K562 (cell line): ENCODE measurements around the gene CACNB1. TPM values are rescaled to one million over a fixed set of nuclear protein-coding genes. Genes with fewer than 3 reads are reported as not detected.

Experiments used
- ATAC-seq: fragments of 200-7000 bp; cut with Tn5 transposase; 3 replicates; pipeline ENCODE4 v1.9.1; 2020; ENCODE audit warnings: moderate library complexity
- BruUV-seq: library from RNA; stranded (reverse); fragments of 400-500 nt; replicated peaks from 2 replicates; lab custom pipeline; 2021; lab: Mats Ljungman, UMichigan
- CTCF ChIA-PET: fragments of 300-600 bp; formaldehyde crosslinking; extraction: SDS; loops from one replicate; lab custom pipeline; 2021; ENCODE audit warnings: low intra/inter-chr PET ratio; lab: Yijun Ruan, JAX
- POLR2A ChIA-PET: fragments of 300-600, 350-650 bp; sonication (Branson Sonifier 250); formaldehyde crosslinking; extraction: SDS; loops from one replicate; lab custom pipeline; 2021; ENCODE audit warnings: antibody characterized with exemption, inconsistent platforms; lab: Yijun Ruan, JAX
- DNase-seq, 4 experiments: peaks; one replicate each; pipeline versions ENCODE4 v3.0.0 to v3.0.0-alpha.2; 2011 to 2018; ENCODE audit warnings: low spot score in 3 of 4, mixed read lengths in 3 of 4; ENCODE audit errors: extremely low read depth in 1 of 4
- FAIRE-seq: peaks from 2 replicates; lab custom pipeline; 2011; peaks lifted over from hg19 to GRCh38; lab: Jason Lieb, UNC
- H2AFZ ChIP-seq: 2 replicates; pipeline ENCODE4 v1.6.0; 2011; ENCODE audit warnings: low read depth, low read length, control low read depth, inconsistent platforms
- H3K27ac ChIP-seq: fragments of 200-600 bp; 3 replicates; pipeline ENCODE4 v1.8.0; 2011; ENCODE audit warnings: low read depth, mild to moderate bottlenecking, control low read depth, inconsistent platforms, low read length, moderate library complexity, mixed read lengths; ENCODE audit errors: extremely low read depth
- H3K27me3 ChIP-seq, 2 experiments: fragments of 300-600 bp in 1 of 2; 2 replicates in 1 of 2; 3 replicates in 1 of 2; pipeline versions ENCODE4 v1.6.0 to v1.8.0; 2011; ENCODE audit warnings: inconsistent platforms in 2 of 2, low read length in 2 of 2, mild to moderate bottlenecking in 1 of 2, mixed read lengths in 1 of 2, moderate library complexity in 1 of 2; ENCODE audit not compliant: control insufficient read depth in 2 of 2, insufficient read depth in 2 of 2
- H3K36me3 ChIP-seq: fragments of 300-600 bp; 3 replicates; pipeline ENCODE4 v1.8.0; 2011; ENCODE audit warnings: mild to moderate bottlenecking, low read length, inconsistent platforms; ENCODE audit not compliant: control insufficient read depth, insufficient read depth
- H3K4me1 ChIP-seq, 2 experiments: fragments of 200-600 bp in 1 of 2; replicated peaks in 1 of 2; 2 replicates in 1 of 2; 3 replicates in 1 of 2; pipeline versions ENCODE4 v1.5.1 to v1.8.0; 2011; ENCODE audit warnings: inconsistent platforms in 2 of 2, low read length in 2 of 2, mild to moderate bottlenecking in 1 of 2, mixed read lengths in 1 of 2, moderate library complexity in 1 of 2; ENCODE audit not compliant: control insufficient read depth in 2 of 2, insufficient read depth in 2 of 2
- H3K4me2 ChIP-seq: 2 replicates; pipeline ENCODE4 v1.6.1; 2011; ENCODE audit warnings: low read length, control low read depth, inconsistent platforms, mixed read lengths; ENCODE audit not compliant: insufficient read depth
- H3K4me3 ChIP-seq: fragments of 200-600 bp; sonication (generic), shearing (Covaris generic); 2 replicates; pipeline ENCODE4 v1.5.1; 2016; ENCODE audit warnings: control low read depth, inconsistent platforms
- H3K79me2 ChIP-seq: fragments of 200-600 bp; 3 replicates; pipeline ENCODE4 v1.8.0; 2011; ENCODE audit warnings: low read length, inconsistent platforms; ENCODE audit not compliant: control insufficient read depth, insufficient read depth
- H3K9ac ChIP-seq, 2 experiments: 2 replicates each; pipeline versions ENCODE4 v1.6.0 to v1.6.1; 2011; ENCODE audit warnings: low read depth in 2 of 2, low read length in 2 of 2, control low read depth in 1 of 2, inconsistent platforms in 1 of 2, mild to moderate bottlenecking in 1 of 2, mixed read lengths in 1 of 2; ENCODE audit not compliant: insufficient read depth in 1 of 2
- H3K9me1 ChIP-seq: one replicate; pipeline ENCODE4 v1.6.0; 2011; ENCODE audit warnings: inconsistent platforms, mild to moderate bottlenecking, low read length, moderate library complexity; ENCODE audit not compliant: control insufficient read depth, insufficient read depth
- H3K9me3 ChIP-seq: replicated peaks from 2 replicates; pipeline ENCODE4 v1.5.1; 2011; ENCODE audit warnings: low read depth, low read length, inconsistent platforms; ENCODE audit not compliant: control insufficient read depth, insufficient read depth
- H4K20me1 ChIP-seq: replicated peaks from 2 replicates; pipeline ENCODE4 v1.6.1; 2011; ENCODE audit warnings: low read length, inconsistent platforms, mixed read lengths; ENCODE audit not compliant: control insufficient read depth, insufficient read depth
- ARID2 ChIP-seq: fragments of 450-650 bp; IDR thresholded peaks from 2 replicates; pipeline ENCODE4 v1.6.1; 2017; ENCODE audit warnings: antibody characterized with exemption, mild to moderate bottlenecking
- GTF2F1 ChIP-seq: IDR thresholded peaks from 2 replicates; pipeline ENCODE4 v1.6.1; 2011; ENCODE audit warnings: low read depth, low read length, improper control_type of control experiment
- HMBOX1 ChIP-seq: sonication (generic); IDR thresholded peaks from 2 replicates; pipeline ENCODE4 v1.6.1; 2016
- KDM1A ChIP-seq, 2 experiments: fragments of 450-650 bp; IDR thresholded peaks; 2 replicates each; pipeline ENCODE4 v1.6.1; 2016; ENCODE audit warnings: mild to moderate bottlenecking in 2 of 2
- MTA3 ChIP-seq: fragments of 450-650 bp; formaldehyde crosslinking; IDR thresholded peaks from 2 replicates; pipeline ENCODE4 v1.6.1; 2017; ENCODE audit warnings: mild to moderate bottlenecking, borderline replicate concordance
- PRPF4 ChIP-seq: fragments of 200-400 bp; formaldehyde crosslinking; IDR thresholded peaks from one replicate; pipeline ENCODE4 v1.6.1; 2017; ENCODE audit warnings: low read length, low read depth, mild to moderate bottlenecking; ENCODE audit not compliant: insufficient read depth, poor library complexity, severe bottlenecking
- RAD21 ChIP-seq, 2 experiments: fragments of 250-450 bp in 1 of 2; fragments of 450-650 bp in 1 of 2; sonication (Bioruptor Pico) in 1 of 2; formaldehyde crosslinking in 1 of 2; IDR thresholded peaks in 1 of 2; conservative IDR thresholded peaks in 1 of 2; 2 replicates each; pipeline versions ENCODE4 v1.4.0 to v1.8.0; 2020 to 2022; ENCODE audit warnings: mild to moderate bottlenecking in 2 of 2, moderate library complexity in 1 of 2
- RBM34 ChIP-seq: fragments of 200-400 bp; formaldehyde crosslinking; IDR thresholded peaks from 2 replicates; pipeline ENCODE4 v1.6.1; 2018; ENCODE audit warnings: low read length, borderline replicate concordance; ENCODE audit not compliant: insufficient read depth
- ZNF398 ChIP-seq: fragments of 250-450 bp; sonication (Bioruptor Pico); IDR thresholded peaks from 2 replicates; pipeline ENCODE4 v1.8.0; 2021; ENCODE audit warnings: moderate library complexity, mild to moderate bottlenecking, inconsistent platforms
- WGBS: fragments of 100-300 bp; shearing (Covaris generic); methylation state at CpG from one replicate; pipeline ENCODE4 v1.1.6; 2016; ENCODE audit warnings: low coverage, mixed read lengths; ENCODE audit not compliant: insufficient coverage; ENCODE audit errors: missing lambda C conversion rate; 5-methylcytosine and 5-hydroxymethylcytosine counted together
- in situ Hi-C: fragments of 300-500 bp; cut with MboI; formaldehyde crosslinking; loops from 4 replicates; pipeline ENCODE4 v1.15.0; 2018; ENCODE audit warnings: inconsistent platforms, mixed read lengths
- intact Hi-C: fragments of 100-400 bp; cut with micrococcal nuclease; formaldehyde crosslinking; loops from 2 replicates; pipeline ENCODE4 v1.14.2; 2022
- polyA plus RNA-seq, 8 experiments: library from polyadenylated mRNA; depleted of rRNA in 4 of 8; stranded (reverse) in 5 of 8; unstranded in 3 of 8; fragments of >200 nt; fragmentation: Nextera tagmentation in 2 of 8; fragmentation: Illumina TruSeq in 1 of 8; extraction: Ambion mirVana in 2 of 8; extraction: Trizol in 1 of 8; gene quantifications; 2 replicates each; pipeline versions ENCODE4 v1.2.1 to v1.2.3, GENCODE V29; 2011 to 2014; ENCODE audit warnings: inconsistent platforms in 1 of 8, missing spikeins in 1 of 8
- total RNA-seq, 7 experiments: library from RNA; depleted of rRNA in 6 of 7; stranded (reverse); fragments of >200 nt in 6 of 7; fragmentation: Illumina TruSeq in 2 of 7; extraction: Trizol in 2 of 7; gene quantifications; 2 replicates each; pipeline versions ENCODE4 v1.2.1 to v1.2.3, GENCODE V29; 2011 to 2021; ENCODE audit warnings: low replicate concordance in 1 of 7

The CACNB1 gene
- total and polyA plus RNA-seq, 9 of the 15 experiments (the other 6 are each of a cell fraction or from before 2014, with no cell fraction given): 0.08 to 7.4 (median 3.0) TPM

GRCh38 chr17:39169518-39169917 lies 28.0 kb downstream of the CACNB1 start:
- H3K9me3 ChIP-seq: no peaks in the 10 kb centered on the region
- H3K9ac ChIP-seq: no peak overlapping the region
- H3K27me3 ChIP-seq: no peaks in the 10 kb centered on the region
- no peak for FAIRE-seq
- in situ Hi-C loops (no loop called here), intact Hi-C loops (no loop called here)
- ChIA-PET POLR2A (interaction anchor here (0.7 to 1.1 kb wide), 3 partner anchors 46 to 419 kb away, joined by 3 to 5 read pairs (median 3); no protein-coding TSS in a partner anchor), CTCF (no interaction called here)
- WGBS: 8% methylated on average over 3 of the region's 3 CpGs
- no TSS peak for BruUV-seq
- peaks cover 3% of the 10 kb centered on the region for H4K20me1 ChIP-seq
- H3K9me1 ChIP-seq: no peaks in the 10 kb centered on the region
- no peaks in the 10 kb centered on the region for H3K79me2 ChIP-seq
- no peak overlapping the region for H3K4me2 ChIP-seq
- no peak for TF ChIP-seq PRPF4
- no peak for TF ChIP-seq RAD21 (CRISPR knock-in tag; conservative IDR thresholded peaks at IDR 0.05 in 1 of 2, IDR thresholded peaks at IDR 0.05 in 1 of 2)
- TF ChIP-seq HMBOX1: no peak
- TF ChIP-seq GTF2F1: no peak
- TF ChIP-seq ZNF398 (CRISPR knock-in tag): no peak
- TF ChIP-seq MTA3: no peak
- TF ChIP-seq KDM1A (IDR thresholded peaks at IDR 0.05): no peak
- TF ChIP-seq RBM34: no peak
- no peak for TF ChIP-seq ARID2
- ATAC-seq: no peak
- no peak for DNase-seq
- H2AFZ ChIP-seq: no peak overlapping the region
- no peak overlapping the region for H3K4me3 ChIP-seq
- H3K27ac ChIP-seq: no peak overlapping the region
- peaks cover 5 to 26% of the 10 kb centered on the region in 2 experiments; a peak in 3 of 5 replicates for H3K4me1 ChIP-seq
- H3K36me3 ChIP-seq: no peaks in the 10 kb centered on the region
